ENCODE data around the gene KSR2.
A peak's percentile ranks its signal among the peaks of the same experiment; 100 is the strongest.
"Not testable (repeated sequence)": the region's sequence is repeated elsewhere in the genome, so short reads cannot be mapped to it uniquely, and the experiment has no call there.

Gene KSR2

GRCh38 chr12:117742721-117743120 lies 226.1 kb downstream of the KSR2 start:
- DNase-seq = no peak

GRCh38 chr12:117738233-117738632 lies 230.6 kb downstream of the KSR2 start:
- DNase-seq = no peak

GRCh38 chr12:117733549-117733805 lies 235.3 kb downstream of the KSR2 start:
- DNase-seq = peak; percentile 27

- DNase-seq = peak; percentile 53
Measured at GRCh38 chr12:117732761-117733548, 235.8 kb downstream of the KSR2 start.

- DNase-seq = not testable (repeated sequence)
Measured at GRCh38 chr12:117731131-117731530, 237.7 kb downstream of the KSR2 start.

- no peak for DNase-seq
Measured at GRCh38 chr12:117727301-117727700, 241.5 kb downstream of the KSR2 start.

GRCh38 chr12:117724543-117724942 lies 244.2 kb downstream of the KSR2 start:
- DNase-seq = no peak

- DNase-seq = no peak
Measured at GRCh38 chr12:117718559-117718958, 250.2 kb downstream of the KSR2 start.

GRCh38 chr12:117718141-117718540 lies 250.6 kb downstream of the KSR2 start:
- no peak for DNase-seq

GRCh38 chr12:117714203-117714602 lies 254.6 kb downstream of the KSR2 start:
- no peak for DNase-seq

- DNase-seq = no peak
Measured at GRCh38 chr12:117710121-117710520, 258.7 kb downstream of the KSR2 start.

- DNase-seq = no peak
Measured at GRCh38 chr12:117707861-117708260, 260.9 kb downstream of the KSR2 start.

GRCh38 chr12:117703584-117703983 lies 265.2 kb downstream of the KSR2 start:
- DNase-seq = no peak

GRCh38 chr12:117702741-117703140 lies 266.0 kb downstream of the KSR2 start:
- no peak for DNase-seq

- DNase-seq = no peak
Measured at GRCh38 chr12:117699575-117699974, 269.2 kb downstream of the KSR2 start.

- DNase-seq = no peak
Measured at GRCh38 chr12:117699118-117699517, 269.7 kb downstream of the KSR2 start.

- no peak for DNase-seq
Measured at GRCh38 chr12:117695956-117696355, 272.8 kb downstream of the KSR2 start.

- DNase-seq = no peak
Measured at GRCh38 chr12:117692512-117692911, 276.3 kb downstream of the KSR2 start.

- DNase-seq = no peak
Measured at GRCh38 chr12:117689857-117690256, 278.9 kb downstream of the KSR2 start.

- DNase-seq = no peak
Measured at GRCh38 chr12:117688446-117688845, 280.3 kb downstream of the KSR2 start.

GRCh38 chr12:117686911-117687377 lies 281.8 kb downstream of the KSR2 start:
- DNase-seq = no peak

- DNase-seq = no peak
Measured at GRCh38 chr12:117686210-117686609, 282.6 kb downstream of the KSR2 start.

GRCh38 chr12:117685110-117685926 lies 283.5 kb downstream of the KSR2 start:
- no peak for DNase-seq

GRCh38 chr12:117684471-117684870 lies 284.3 kb downstream of the KSR2 start:
- DNase-seq = no peak
